Thoracic aorta endothelial cell (primary cell): ENCODE measurements around the gene HCN4. TPM values are rescaled to one million over a fixed set of nuclear protein-coding genes. Genes with fewer than 3 reads are reported as not detected.

Source experiments
- total RNA-seq: library from RNA; depleted of rRNA; stranded (reverse); fragments of >200 nt; gene quantifications from 2 replicates; pipeline ENCODE4 v1.2.3, GENCODE V29; 2012

Gene HCN4
- not detected in 2 replicates for total RNA-seq

GRCh38 chr15:73368301-73369136 is at the start of gene HCN4:
Gene HCN4 (minus strand): TSS chr15:73368958. CDS start chr15:73368270, 688 bp downstream.

Other genes with a start within 250 kb of the HCN4 start
- gene REC114, start 74.2 kb upstream of the HCN4 start, total RNA-seq, result not detected in 2 replicates